GM20000 (cell line): ENCODE results near the gene IFNLR1.

Experiments
- DNase-seq: peaks from one replicate; pipeline ENCODE4 v3.0.0; 2012; ENCODE audit warnings: low spot score
- CTCF ChIP-seq: IDR thresholded peaks from 2 replicates; pipeline ENCODE4 v1.5.1; 2012; ENCODE audit warnings: mild to moderate bottlenecking, control low read depth; ENCODE audit errors: extremely low read depth, missing control alignments

Gene IFNLR1

GRCh38 chr1:24156542-24157260 lies 30.4 kb downstream of the IFNLR1 start:
- no peak for TF ChIP-seq CTCF
- no peak for DNase-seq

GRCh38 chr1:24155011-24155782 lies 31.9 kb downstream of the IFNLR1 start:
- TF ChIP-seq CTCF, result peak; percentile 22
- peak; percentile 53 for DNase-seq

GRCh38 chr1:24154215-24154614 lies 32.9 kb downstream of the IFNLR1 start:
- no peak for TF ChIP-seq CTCF
- DNase-seq, result no peak

GRCh38 chr1:24152631-24153494 lies 34.2 kb downstream of the IFNLR1 start:
- no peak for DNase-seq
- TF ChIP-seq CTCF, result no peak

- no peak for TF ChIP-seq CTCF
- DNase-seq, result no peak
These were observed 35.9 kb downstream of the IFNLR1 start for GRCh38 chr1:24151175-24151533.

- TF ChIP-seq CTCF, result peak; percentile 78
- DNase-seq, result peak; percentile 83
These were observed 36.6 kb downstream of the IFNLR1 start for GRCh38 chr1:24150234-24151174.
